HG03139 (cell line): ENCODE data around the gene CDK13.

Source experiments
- ATAC-seq: cut with Tn5 transposase; IDR thresholded peaks from one replicate; pipeline ENCODE4 v1.9.1; 2021; ENCODE audit not compliant: unreplicated experiment

Gene CDK13

DNA sequence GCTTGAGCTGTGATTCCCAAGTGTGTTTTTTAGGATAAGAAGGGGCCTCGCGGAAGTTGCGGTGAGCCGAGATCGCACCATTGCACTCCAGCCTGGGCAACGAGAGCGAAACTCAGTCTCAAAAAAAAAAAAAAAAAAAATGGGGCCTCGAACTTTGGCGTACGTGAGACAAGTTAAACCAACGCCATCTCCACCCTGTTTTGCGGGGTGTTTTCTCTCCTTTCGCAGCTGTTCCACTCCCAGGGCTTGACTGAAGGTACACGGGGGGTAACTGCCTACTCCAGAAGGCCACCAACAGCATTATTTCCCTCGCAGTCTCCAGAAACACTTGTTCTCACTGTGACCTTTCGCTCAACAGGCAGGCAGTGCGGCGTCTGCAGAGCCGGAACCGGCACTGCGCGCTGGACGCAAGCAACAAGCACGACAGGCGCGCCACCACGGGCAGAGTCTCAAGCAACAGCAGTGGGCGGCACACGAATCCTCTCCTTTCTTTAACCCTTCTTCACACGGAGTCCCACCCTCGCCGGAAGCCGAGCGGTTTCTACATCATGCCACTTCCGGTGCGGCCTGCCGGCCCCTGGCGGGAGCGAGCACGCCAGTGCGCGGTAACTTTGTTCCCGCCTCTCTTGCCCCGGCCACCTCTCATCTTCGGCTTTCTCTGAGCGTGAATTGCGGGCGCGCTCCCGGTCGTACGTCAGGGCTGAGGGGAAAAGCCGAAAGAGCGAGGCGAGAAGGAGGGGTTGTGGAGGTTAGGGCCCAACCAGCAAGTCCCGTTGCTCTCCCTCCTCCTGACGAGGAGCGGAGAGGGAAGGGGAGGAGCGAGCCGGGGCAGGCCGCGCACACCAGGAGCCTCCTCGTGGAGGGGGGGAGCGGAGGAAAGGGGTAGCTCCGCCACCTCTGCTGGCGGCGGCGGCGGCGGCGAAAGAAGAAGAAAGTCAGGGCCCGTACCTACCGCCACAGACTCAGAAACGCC, 814 bp upstream of the CDK13 start:
- ATAC-seq, result peak; percentile 64

DNA sequence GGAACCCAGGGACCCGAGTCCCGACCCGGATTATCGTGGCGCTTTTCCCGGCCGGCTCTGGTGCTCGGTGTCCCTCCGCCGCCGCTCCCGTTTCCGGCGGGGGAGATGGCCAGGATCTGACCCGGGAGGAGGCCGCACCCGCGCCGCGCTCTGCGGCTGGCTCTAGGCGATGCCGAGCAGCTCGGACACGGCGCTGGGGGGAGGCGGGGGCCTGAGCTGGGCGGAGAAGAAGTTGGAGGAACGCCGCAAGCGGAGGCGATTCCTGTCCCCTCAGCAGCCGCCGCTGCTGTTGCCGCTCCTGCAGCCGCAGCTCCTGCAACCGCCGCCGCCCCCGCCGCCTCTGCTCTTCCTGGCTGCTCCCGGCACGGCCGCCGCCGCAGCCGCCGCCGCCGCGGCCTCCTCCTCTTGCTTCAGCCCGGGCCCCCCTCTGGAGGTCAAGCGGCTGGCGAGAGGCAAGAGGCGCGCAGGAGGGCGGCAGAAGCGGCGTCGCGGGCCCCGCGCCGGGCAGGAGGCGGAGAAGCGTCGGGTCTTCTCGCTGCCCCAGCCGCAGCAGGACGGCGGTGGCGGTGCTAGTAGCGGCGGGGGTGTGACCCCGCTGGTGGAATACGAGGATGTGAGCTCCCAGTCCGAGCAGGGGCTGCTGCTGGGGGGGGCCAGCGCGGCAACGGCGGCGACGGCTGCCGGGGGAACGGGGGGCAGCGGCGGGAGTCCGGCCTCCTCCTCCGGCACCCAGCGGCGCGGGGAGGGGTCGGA, 593 bp downstream of the CDK13 start:
- peak; percentile 0 for ATAC-seq

DNA sequence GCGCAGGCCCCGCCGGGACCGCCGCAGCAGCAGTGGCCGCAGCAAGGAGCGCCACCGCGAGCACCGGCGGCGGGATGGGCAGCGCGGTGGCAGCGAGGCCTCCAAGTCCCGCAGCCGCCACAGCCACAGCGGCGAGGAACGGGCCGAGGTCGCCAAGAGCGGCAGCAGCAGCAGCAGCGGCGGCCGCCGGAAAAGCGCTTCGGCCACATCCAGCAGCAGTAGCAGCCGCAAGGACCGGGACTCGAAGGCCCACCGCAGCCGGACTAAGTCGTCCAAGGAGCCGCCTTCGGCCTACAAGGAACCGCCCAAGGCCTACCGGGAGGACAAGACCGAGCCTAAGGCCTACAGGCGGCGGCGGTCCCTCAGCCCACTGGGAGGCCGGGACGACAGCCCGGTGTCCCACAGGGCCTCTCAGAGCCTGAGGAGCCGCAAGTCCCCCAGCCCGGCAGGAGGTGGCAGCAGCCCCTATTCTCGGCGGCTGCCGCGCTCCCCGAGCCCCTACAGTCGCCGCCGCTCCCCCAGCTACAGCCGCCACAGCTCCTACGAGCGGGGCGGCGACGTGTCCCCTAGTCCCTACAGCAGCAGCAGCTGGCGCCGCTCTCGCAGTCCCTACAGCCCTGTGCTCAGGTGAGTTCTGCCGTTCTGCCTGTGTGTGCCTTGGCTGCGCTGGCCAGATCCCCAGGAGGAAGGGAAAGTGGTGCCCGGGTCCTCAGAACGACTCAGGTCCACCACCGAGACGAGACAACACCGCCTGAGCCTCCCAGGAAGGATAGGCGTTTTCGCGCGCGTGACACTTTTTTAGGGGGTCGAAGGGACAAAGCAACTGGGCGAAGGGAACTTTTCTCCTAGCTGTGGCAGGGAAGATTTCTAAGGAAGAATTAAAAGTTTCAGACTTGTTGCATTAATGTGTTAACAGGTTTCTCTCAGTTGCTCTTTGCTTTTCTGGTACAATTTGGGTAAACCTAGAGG, 1.5 kb downstream of the CDK13 start:
- ATAC-seq, result peak; percentile 17

DNA sequence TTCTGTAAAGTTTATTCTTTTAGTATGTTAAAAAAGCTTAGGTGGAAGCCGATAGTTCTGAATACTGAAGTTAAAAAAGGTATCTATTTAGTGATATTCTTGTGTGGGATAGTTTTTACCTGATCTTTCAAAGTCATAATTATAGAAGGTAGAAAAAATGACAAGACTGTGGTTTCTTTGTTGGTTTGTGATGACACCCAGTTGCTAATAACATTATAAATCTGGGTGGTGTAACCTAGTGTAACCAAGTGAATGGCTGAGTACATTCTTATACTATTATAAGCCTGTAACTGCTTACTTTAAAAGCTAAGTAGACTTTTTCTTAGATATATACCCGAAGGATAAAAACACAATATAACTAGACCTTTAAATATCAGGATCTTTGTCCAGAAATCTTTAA, 2.3 kb downstream of the CDK13 start:
- ATAC-seq, result no peak

GRCh38 chr7:39952803-39953202, 2.7 kb downstream of the CDK13 start:
- no peak for ATAC-seq

DNA sequence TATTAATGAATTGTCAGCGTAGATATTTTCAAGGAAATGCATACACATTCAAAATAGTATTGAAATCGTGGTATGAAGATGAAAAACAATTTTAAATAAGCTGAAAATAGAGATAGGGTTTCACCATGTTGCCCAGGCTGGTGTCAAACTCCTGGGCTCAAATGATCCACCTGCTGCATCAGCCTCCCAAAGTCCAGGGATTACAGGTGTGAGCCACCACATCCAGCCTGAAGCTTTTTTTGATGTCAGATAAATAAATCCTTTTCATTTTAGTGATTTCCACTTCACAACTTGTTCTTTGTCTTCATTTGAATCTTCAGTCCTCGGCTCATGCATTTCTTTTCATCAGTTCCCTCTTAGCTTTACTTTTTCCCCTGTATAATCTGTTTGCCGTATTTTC, 4.6 kb downstream of the CDK13 start:
- ATAC-seq, result no peak

GRCh38 chr7:39958038-39958437, 8.0 kb downstream of the CDK13 start:
- ATAC-seq, result no peak

GRCh38 chr7:39967406-39968161, 17.5 kb downstream of the CDK13 start:
- ATAC-seq, result no peak

DNA sequence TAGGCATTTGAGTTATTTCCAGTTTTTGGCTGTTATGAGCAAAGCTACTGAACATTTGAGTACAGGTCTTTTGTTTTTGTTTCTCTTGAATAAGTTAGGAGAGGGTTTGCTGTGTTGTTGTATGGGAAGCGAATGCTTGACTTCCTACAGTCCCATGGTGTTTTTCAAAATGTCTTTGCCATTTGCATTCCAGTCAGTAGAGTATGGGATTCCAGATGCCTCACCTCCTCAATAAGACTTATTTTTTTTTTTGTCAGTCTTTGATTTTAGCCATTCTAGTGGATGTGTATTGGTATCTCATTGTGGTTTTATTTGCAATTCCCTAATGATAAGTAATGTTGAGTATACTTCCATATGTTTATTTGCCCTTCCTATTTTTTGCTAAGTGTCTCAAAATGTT, 19.4 kb downstream of the CDK13 start:
- ATAC-seq, result no peak

DNA sequence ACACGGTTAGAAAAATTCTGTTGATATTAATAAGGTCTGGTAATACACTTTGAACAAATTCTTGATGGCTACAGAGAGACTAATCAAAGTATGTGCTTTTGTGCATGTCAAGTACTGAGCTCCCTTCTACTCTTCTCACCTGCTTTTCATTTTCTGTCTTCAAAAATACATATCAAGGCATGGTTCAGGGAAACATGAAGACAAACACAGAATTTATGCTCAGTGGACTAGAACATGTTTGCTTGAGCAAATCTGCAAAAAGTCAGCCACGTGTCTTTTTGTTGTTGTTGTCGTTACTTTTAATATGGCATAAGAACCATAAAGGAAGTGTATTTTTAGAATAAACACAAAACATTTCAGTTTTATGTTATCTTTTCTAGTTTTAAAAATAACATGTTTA, 21.9 kb downstream of the CDK13 start:
- ATAC-seq, result no peak

DNA sequence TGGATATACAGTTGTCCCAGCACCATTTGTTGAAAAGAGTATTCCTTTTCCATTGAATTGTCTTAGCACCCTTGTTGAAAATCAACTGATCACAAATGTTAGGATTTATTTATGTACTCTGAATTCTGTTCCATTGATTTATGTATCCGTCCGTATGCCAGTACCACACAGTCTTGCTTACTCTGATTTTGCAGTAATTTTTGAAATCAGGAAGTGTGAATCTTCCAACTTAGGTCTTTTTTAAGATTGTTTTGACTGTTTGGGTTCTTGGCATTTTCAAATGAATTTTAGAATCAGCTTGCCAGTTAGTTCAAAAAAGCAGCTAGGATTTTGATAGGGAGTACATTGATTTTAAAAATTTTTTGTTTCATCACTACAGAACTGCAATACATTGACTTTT, 23.7 kb downstream of the CDK13 start:
- ATAC-seq, result no peak

- no peak for ATAC-seq
Observed at GRCh38 chr7:39978230-39978934, 28.3 kb downstream of the CDK13 start.

DNA sequence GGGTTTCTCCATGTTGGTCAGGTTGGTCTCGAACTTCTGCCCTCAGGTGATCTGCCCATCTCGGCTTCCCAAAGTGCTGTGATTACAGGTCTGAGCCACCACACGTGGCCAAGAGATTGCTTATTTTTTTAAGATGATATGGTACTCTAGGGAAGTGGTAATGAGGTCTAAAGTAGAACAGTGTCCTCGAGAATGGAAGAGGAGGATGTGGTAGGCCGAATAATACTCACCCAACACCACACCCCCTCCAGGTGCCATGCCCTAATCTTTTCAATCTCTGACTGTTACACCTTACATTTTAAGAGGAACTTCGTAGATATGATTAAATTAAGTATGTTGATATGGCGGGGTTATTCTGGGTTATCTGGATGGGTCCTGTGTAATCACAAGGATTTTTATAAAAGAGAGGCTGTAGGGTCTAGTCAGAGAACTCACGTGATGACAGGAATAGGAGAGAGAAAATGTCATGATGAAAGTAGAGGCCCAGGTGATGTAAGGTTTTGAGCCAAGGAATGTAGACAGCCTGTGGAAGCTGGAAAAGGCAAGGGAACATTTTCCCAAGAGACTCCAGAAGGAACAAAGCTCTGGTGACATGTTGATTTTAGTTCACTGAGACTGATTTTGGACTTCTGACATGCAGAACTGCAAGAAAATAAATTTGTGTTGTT, 29.5 kb downstream of the CDK13 start:
- no peak for ATAC-seq

DNA sequence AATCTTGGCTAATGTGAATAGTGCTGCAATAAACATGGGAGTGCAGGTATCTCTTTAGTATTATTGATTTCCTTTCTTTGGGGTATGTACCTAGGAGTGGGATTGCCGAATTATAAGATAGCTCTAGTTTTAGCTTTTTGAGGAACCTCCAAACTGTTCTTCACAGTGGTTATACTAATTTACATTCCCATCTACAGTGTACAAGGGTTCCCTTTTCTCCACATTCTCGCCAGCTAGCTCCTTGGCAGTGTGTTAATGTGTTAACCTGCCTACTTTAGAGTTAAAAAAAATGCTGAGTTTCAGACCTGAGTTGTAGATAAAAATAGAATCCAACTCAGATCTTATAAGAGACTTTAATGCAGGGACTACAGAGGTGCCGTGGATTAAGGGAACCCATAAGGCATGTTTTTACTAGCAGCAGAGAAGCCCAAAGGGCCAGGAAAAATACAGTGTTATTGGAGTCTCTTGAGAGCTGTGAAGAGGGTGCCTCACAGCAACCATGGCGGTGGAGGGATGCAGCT, 35.4 kb downstream of the CDK13 start:
- no peak for ATAC-seq

DNA sequence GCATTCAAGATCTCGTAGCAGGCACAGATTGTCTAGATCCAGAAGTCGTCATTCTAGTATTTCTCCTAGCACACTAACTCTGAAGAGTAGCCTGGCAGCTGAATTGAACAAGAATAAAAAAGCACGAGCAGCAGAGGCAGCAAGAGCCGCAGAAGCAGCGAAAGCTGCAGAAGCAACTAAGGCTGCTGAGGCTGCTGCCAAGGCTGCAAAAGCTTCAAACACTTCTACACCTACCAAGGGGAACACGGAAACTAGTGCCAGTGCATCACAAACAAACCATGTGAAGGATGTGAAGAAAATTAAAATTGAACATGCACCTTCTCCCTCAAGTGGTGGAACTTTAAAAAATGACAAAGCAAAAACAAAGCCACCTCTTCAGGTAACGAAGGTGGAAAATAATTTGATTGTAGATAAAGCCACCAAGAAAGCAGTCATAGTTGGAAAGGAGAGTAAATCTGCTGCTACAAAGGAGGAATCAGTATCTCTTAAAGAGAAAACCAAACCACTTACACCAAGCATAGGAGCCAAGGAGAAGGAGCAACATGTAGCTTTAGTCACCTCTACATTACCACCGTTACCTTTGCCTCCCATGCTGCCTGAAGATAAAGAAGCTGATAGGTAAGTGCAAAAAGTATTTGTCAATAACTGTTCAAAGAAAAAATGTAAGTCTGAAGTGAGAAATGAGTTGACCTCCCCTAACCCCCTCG, 37.7 kb downstream of the CDK13 start:
- no peak for ATAC-seq

GRCh38 chr7:40000734-40001315, 50.8 kb downstream of the CDK13 start:
- ATAC-seq, result no peak

- no peak for ATAC-seq
Observed at GRCh38 chr7:40001649-40002048, 51.6 kb downstream of the CDK13 start.

DNA sequence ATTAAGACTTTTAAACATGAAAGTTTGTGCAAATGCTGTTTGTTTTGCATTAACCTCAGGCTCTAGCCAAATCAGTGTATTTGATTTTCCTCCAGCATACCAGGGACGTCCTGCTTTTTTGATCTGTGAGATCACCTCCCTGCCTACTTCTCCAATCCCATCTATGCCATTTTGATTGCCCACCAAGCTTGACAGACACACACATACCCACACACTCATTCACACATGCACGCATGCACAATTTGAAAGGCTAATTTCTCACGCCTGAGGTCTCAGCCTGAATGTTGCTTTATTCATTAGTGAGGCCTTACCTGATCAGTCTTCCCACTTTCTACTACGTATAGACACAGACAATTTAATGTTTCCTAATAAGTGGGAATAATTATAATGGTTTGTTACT, 53.5 kb downstream of the CDK13 start:
- ATAC-seq, result no peak
